K562 (cell line): ENCODE results near the gene USP32. TPM values are rescaled to one million over a fixed set of nuclear protein-coding genes. Genes with fewer than 3 reads are reported as not detected.

Source experiments
- CBFA2T3 ChIP-seq: fragments of 450-650 bp; IDR thresholded peaks from 2 replicates; pipeline ENCODE4 v1.6.1; 2017
- CCNT2 ChIP-seq: IDR thresholded peaks from 2 replicates; pipeline ENCODE4 v1.6.1; 2011; ENCODE audit warnings: borderline replicate concordance, low read depth, mild to moderate bottlenecking, moderate library complexity, mixed read lengths, low read length; ENCODE audit not compliant: insufficient read length; ENCODE audit errors: extremely low read depth
- EP300 ChIP-seq: IDR thresholded peaks from 2 replicates; pipeline ENCODE4 v1.6.1; 2012; ENCODE audit warnings: low read length, improper control_type of control experiment
- GTF2E2 ChIP-seq: fragments of 200-800 bp; sonication (Bioruptor generic); IDR thresholded peaks from 2 replicates; pipeline ENCODE4 v1.6.1; 2016; ENCODE audit warnings: missing genetic modification characterization, missing compliant biosample characterization
- HNRNPLL ChIP-seq: fragments of 200-400 bp; formaldehyde crosslinking; IDR thresholded peaks from 2 replicates; pipeline ENCODE4 v1.6.1; 2017; ENCODE audit warnings: low read length, low read depth, mild to moderate bottlenecking; ENCODE audit not compliant: poor library complexity, severe bottlenecking
- KAT7 ChIP-seq: sonication (generic); formaldehyde crosslinking; IDR thresholded peaks from 2 replicates; pipeline ENCODE4 v1.8.0; 2022; ENCODE audit warnings: missing genetic modification reagents, mild to moderate bottlenecking, borderline replicate concordance
- KDM1A ChIP-seq, 2 experiments: fragments of 450-650 bp; IDR thresholded peaks; 2 replicates each; pipeline ENCODE4 v1.6.1; 2016; ENCODE audit warnings: mild to moderate bottlenecking in 2 of 2
- L3MBTL2 ChIP-seq: fragments of 450-650 bp; IDR thresholded peaks from 2 replicates; pipeline ENCODE4 v1.6.1; 2016; ENCODE audit warnings: mild to moderate bottlenecking, moderate library complexity
- NR4A1 ChIP-seq, 2 experiments: fragments of 250-450 bp in 1 of 2; fragments of 450-650 bp in 1 of 2; sonication (Bioruptor Pico) in 1 of 2; IDR thresholded peaks; 2 replicates each; pipeline versions ENCODE4 v1.4.0 to v1.6.1; 2016 to 2020; ENCODE audit warnings: mild to moderate bottlenecking in 2 of 2, missing compliant biosample characterization in 1 of 2, missing genetic modification characterization in 1 of 2, moderate library complexity in 1 of 2
- RFX5 ChIP-seq: IDR thresholded peaks from 2 replicates; pipeline ENCODE4 v1.6.1; 2011; ENCODE audit warnings: low read depth, mild to moderate bottlenecking, improper control_type of control experiment, low read length
- SAFB2 ChIP-seq: fragments of 200-400 bp; formaldehyde crosslinking; IDR thresholded peaks from 2 replicates; pipeline ENCODE4 v1.6.1; 2018; ENCODE audit warnings: borderline replicate concordance, low read length, low read depth, moderate library complexity; ENCODE audit not compliant: severe bottlenecking
- SIRT6 ChIP-seq: IDR thresholded peaks from one replicate; pipeline ENCODE4 v1.6.1; 2012; ENCODE audit warnings: low read depth, mild to moderate bottlenecking, control low read depth, inconsistent platforms, low read length, moderate library complexity
- SREBF1 ChIP-seq: fragments of 150-350 bp; IDR thresholded peaks from 2 replicates; pipeline ENCODE4 v1.6.1; 2014; ENCODE audit warnings: antibody characterized with exemption, low read depth, low read length, borderline replicate concordance
- SRSF3 ChIP-seq: fragments of 200-400 bp; formaldehyde crosslinking; IDR thresholded peaks from 2 replicates; pipeline ENCODE4 v1.6.1; 2016; ENCODE audit warnings: mild to moderate bottlenecking, low read length, moderate library complexity; ENCODE audit not compliant: insufficient read depth
- YBX1 ChIP-seq: fragments of 450-650 bp; IDR thresholded peaks from 2 replicates; pipeline ENCODE4 v1.7.1; 2016; ENCODE audit warnings: mild to moderate bottlenecking
- YY1 ChIP-seq, 3 experiments: IDR thresholded peaks; 2 replicates each; pipeline ENCODE4 v1.6.1; 2011; ENCODE audit warnings: low read length in 2 of 3, mild to moderate bottlenecking in 2 of 3, moderate library complexity in 2 of 3, borderline replicate concordance in 1 of 3, control low read depth in 1 of 3, low read depth in 1 of 3; ENCODE audit not compliant: insufficient read depth in 3 of 3, insufficient replicate concordance in 2 of 3, control insufficient read depth in 1 of 3, insufficient read length in 1 of 3; ENCODE audit errors: extremely low read depth in 1 of 3
- ZNF274 ChIP-seq: IDR thresholded peaks from 2 replicates; pipeline ENCODE4 v1.6.1; 2011; ENCODE audit warnings: low read depth, mild to moderate bottlenecking, low read length, moderate library complexity, borderline replicate concordance
- polyA plus RNA-seq, 8 experiments: library from polyadenylated mRNA; depleted of rRNA in 4 of 8; stranded (reverse) in 5 of 8; unstranded in 3 of 8; fragments of >200 nt; fragmentation: Nextera tagmentation in 2 of 8; fragmentation: Illumina TruSeq in 1 of 8; extraction: Ambion mirVana in 2 of 8; extraction: Trizol in 1 of 8; gene quantifications; 2 replicates each; pipeline versions ENCODE4 v1.2.1 to v1.2.3, GENCODE V29; 2011 to 2014; ENCODE audit warnings: inconsistent platforms in 1 of 8, missing spikeins in 1 of 8
- total RNA-seq, 7 experiments: library from RNA; depleted of rRNA in 6 of 7; stranded (reverse); fragments of >200 nt in 6 of 7; fragmentation: Illumina TruSeq in 2 of 7; extraction: Trizol in 2 of 7; gene quantifications; 2 replicates each; pipeline versions ENCODE4 v1.2.1 to v1.2.3, GENCODE V29; 2011 to 2021; ENCODE audit warnings: low replicate concordance in 1 of 7
- TF ChIP-seq, protein P1 (sequence below), 2 experiments: IDR thresholded peaks in 1 of 2; conservative IDR thresholded peaks in 1 of 2; 2 replicates each; pipeline ENCODE4 v1.6.1; 2016; ENCODE audit warnings: low read depth in 2 of 2, mild to moderate bottlenecking in 1 of 2, missing compliant biosample characterization in 1 of 2, missing genetic modification characterization in 1 of 2, moderate library complexity in 1 of 2
- TF ChIP-seq, protein P2 (sequence below), 2 experiments: fragments of 250-450 bp in 1 of 2; fragments of 450-650 bp in 1 of 2; sonication (Bioruptor Pico) in 1 of 2; IDR thresholded peaks; 2 replicates each; pipeline versions ENCODE4 v1.6.1 to v1.8.0; 2016 to 2021; ENCODE audit warnings: mild to moderate bottlenecking in 2 of 2, moderate library complexity in 2 of 2, missing compliant biosample characterization in 1 of 2, missing genetic modification characterization in 1 of 2
- TF ChIP-seq, protein P3 (sequence below), 3 experiments: fragments of 200-800 bp in 1 of 3; fragments of 250-450 bp in 1 of 3; fragments of 450-650 bp in 1 of 3; sonication (Bioruptor Pico) in 1 of 3; sonication (Bioruptor generic) in 1 of 3; formaldehyde crosslinking in 1 of 3; IDR thresholded peaks; 2 replicates each; pipeline versions ENCODE4 v1.6.1 to v1.8.0; 2016 to 2022; ENCODE audit warnings: mild to moderate bottlenecking in 2 of 3, missing genetic modification characterization in 2 of 3, missing compliant biosample characterization in 1 of 3, moderate library complexity in 1 of 3

Gene USP32
- total and polyA plus RNA-seq, 9 of the 15 experiments (the other 6 are each of a cell fraction or from before 2014, with no cell fraction given), result 18.0 to 69.3 (median 47.1) TPM

- TF ChIP-seq ZNF274 (no peak), SAFB2 (no peak), SRSF3 (no peak), SIRT6 (no peak), CCNT2 (no peak), KAT7 (CRISPR knock-in tag) (no peak), CBFA2T3 (no peak), RFX5 (no peak), GTF2E2 (tag) (no peak), KDM1A (IDR thresholded peaks at IDR 0.05) (no peak), HNRNPLL (no peak), NR4A1 (CRISPR knock-in tag; IDR thresholded peaks at IDR 0.05) (no peak), NR4A1 (tag; IDR thresholded peaks at IDR 0.05) (no peak), YY1 (IDR thresholded peaks at IDR 0.05; ENCODE audit: borderline replicate concordance in 1 of 3, control insufficient read depth in 1 of 3, extremely low read depth in 1 of 3, insufficient read depth in 3 of 3, insufficient read length in 1 of 3, insufficient replicate concordance in 2 of 3, low read depth in 1 of 3, low read length in 2 of 3) (no peak), L3MBTL2 (0 out of 2 replicates have a peak, but pooled peaks have one; percentile 31), YBX1 (no peak), EP300 (no peak), SREBF1 (no peak)
- TF ChIP-seq, protein P1, sequence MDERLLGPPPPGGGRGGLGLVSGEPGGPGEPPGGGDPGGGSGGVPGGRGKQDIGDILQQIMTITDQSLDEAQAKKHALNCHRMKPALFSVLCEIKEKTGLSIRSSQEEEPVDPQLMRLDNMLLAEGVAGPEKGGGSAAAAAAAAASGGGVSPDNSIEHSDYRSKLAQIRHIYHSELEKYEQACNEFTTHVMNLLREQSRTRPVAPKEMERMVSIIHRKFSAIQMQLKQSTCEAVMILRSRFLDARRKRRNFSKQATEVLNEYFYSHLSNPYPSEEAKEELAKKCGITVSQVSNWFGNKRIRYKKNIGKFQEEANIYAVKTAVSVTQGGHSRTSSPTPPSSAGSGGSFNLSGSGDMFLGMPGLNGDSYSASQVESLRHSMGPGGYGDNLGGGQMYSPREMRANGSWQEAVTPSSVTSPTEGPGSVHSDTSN (CRISPR knock-in tag; IDR thresholded peaks at IDR 0.05; ENCODE audit: low read depth), result no peak
- TF ChIP-seq, protein P1 (tag; conservative IDR thresholded peaks at IDR 0.05; ENCODE audit: low read depth), result peak; percentile 51; the same call in 1 of the 2 replicates
- TF ChIP-seq, protein P2, sequence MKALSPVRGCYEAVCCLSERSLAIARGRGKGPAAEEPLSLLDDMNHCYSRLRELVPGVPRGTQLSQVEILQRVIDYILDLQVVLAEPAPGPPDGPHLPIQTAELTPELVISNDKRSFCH (CRISPR knock-in tag; IDR thresholded peaks at IDR 0.05), result no peak
- TF ChIP-seq, protein P2 (tag; IDR thresholded peaks at IDR 0.05), result no peak
- TF ChIP-seq, protein P3, sequence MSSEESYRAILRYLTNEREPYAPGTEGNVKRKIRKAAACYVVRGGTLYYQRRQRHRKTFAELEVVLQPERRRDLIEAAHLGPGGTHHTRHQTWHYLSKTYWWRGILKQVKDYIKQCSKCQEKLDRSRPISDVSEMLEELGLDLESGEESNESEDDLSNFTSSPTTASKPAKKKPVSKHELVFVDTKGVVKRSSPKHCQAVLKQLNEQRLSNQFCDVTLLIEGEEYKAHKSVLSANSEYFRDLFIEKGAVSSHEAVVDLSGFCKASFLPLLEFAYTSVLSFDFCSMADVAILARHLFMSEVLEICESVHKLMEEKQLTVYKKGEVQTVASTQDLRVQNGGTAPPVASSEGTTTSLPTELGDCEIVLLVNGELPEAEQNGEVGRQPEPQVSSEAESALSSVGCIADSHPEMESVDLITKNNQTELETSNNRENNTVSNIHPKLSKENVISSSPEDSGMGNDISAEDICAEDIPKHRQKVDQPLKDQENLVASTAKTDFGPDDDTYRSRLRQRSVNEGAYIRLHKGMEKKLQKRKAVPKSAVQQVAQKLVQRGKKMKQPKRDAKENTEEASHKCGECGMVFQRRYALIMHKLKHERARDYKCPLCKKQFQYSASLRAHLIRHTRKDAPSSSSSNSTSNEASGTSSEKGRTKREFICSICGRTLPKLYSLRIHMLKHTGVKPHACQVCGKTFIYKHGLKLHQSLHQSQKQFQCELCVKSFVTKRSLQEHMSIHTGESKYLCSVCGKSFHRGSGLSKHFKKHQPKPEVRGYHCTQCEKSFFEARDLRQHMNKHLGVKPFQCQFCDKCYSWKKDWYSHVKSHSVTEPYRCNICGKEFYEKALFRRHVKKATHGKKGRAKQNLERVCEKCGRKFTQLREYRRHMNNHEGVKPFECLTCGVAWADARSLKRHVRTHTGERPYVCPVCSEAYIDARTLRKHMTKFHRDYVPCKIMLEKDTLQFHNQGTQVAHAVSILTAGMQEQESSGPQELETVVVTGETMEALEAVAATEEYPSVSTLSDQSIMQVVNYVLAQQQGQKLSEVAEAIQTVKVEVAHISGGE (CRISPR knock-in tag; IDR thresholded peaks at IDR 0.05), result peak in 1 of 3 experiments; percentile 78; a peak in 1 of 6 replicates
These were observed 39.4 kb downstream of the USP32 start (continued) for GRCh38 chr17:60352569-60352968.
